Measurements from ENCODE around the gene PGAP1. TPM values are rescaled to one million over a fixed set of nuclear protein-coding genes. Genes with fewer than 3 reads are reported as not detected.

Gene PGAP1
- total RNA-seq, 2 experiments from 2014 or later = 40.8 to 44.9 TPM

- Mint-ChIP-seq H3K4me3 (no peak overlapping the region), H3K36me3 (peaks cover 3% of the 10 kb centered on the region), H3K27me3 (no peaks in the 10 kb centered on the region), H3K9me3 (no peaks in the 10 kb centered on the region), H3K4me1 (peaks cover 7% of the 10 kb centered on the region), H3K27ac (no peak overlapping the region)
- POLR2A ChIA-PET = interaction anchor here (1.3 kb wide), 1 partner anchor 9 kb away, joined by 6 read pairs; the partner anchor contains the start of gene PGAP1
- DNase-seq (no peak), ATAC-seq (ENCODE audit: low read depth) (no peak)
These were observed 8.9 kb upstream of the PGAP1 start for GRCh38 chr2:196935432-196935831.

GRCh38 chr2:196934672-196935071, 8.2 kb upstream of the PGAP1 start:
- Mint-ChIP-seq H3K9me3 (no peaks in the 10 kb centered on the region), H3K36me3 (peaks cover 3% of the 10 kb centered on the region), H3K27ac (no peak overlapping the region), H3K4me3 (no peak overlapping the region), H3K4me1 (peaks cover 7% of the 10 kb centered on the region), H3K27me3 (no peaks in the 10 kb centered on the region)
- POLR2A ChIA-PET = interaction anchor here (1.3 kb wide), 1 partner anchor 9 kb away, joined by 6 read pairs; the partner anchor contains the start of gene PGAP1
- ATAC-seq (ENCODE audit: low read depth) = no peak
- no peak for DNase-seq

GRCh38 chr2:196931555-196931954, 5.0 kb upstream of the PGAP1 start:
- Mint-ChIP-seq H3K4me1 (peaks cover 17% of the 10 kb centered on the region), H3K4me3 (no peak overlapping the region), H3K27ac (no peak overlapping the region), H3K36me3 (peaks cover 10% of the 10 kb centered on the region), H3K9me3 (peaks cover 2% of the 10 kb centered on the region), H3K27me3 (no peaks in the 10 kb centered on the region)
- DNase-seq (no peak), ATAC-seq (ENCODE audit: low read depth) (no peak)
- POLR2A ChIA-PET = interaction anchor here (1.3 kb wide), 2 partner anchors 16 to 132 kb away, joined by 3 to 8 read pairs; partner anchors contain the start of gene GTF3C3

GRCh38 chr2:196927376-196928225, 1.1 kb upstream of the PGAP1 start:
- POLR2A ChIA-PET = interaction anchor here (0.5 to 5.2 kb wide), 21 partner anchors 9 to 751 kb away, joined by 3 to 75 read pairs (median 4); partner anchors contain the start of genes ANKRD44, HSPD1 and SF3B1
- ATAC-seq (ENCODE audit: low read depth) (peak; percentile 30), DNase-seq (no peak)
- peak overlapping the region; percentile 97 for H3K4me3 Mint-ChIP-seq
- H3K27ac Mint-ChIP-seq = peak overlapping the region; percentile 94
- peaks cover 24% of the 10 kb centered on the region for H3K4me1 Mint-ChIP-seq
- H3K9me3 Mint-ChIP-seq = peaks cover 2% of the 10 kb centered on the region
- H3K27me3 Mint-ChIP-seq = no peaks in the 10 kb centered on the region
- peaks cover 15% of the 10 kb centered on the region for H3K36me3 Mint-ChIP-seq

- POLR2A ChIA-PET = interaction anchor here (1.1 to 5.2 kb wide), 6 partner anchors 9 to 527 kb away, joined by 3 to 75 read pairs (median 6); partner anchors contain the start of genes COQ10B and GTF3C3
- DNase-seq = no peak
- peaks cover 26% of the 10 kb centered on the region for H3K36me3 Mint-ChIP-seq
- peak overlapping the region; percentile 94 for H3K27ac Mint-ChIP-seq
- peaks cover 2% of the 10 kb centered on the region for H3K9me3 Mint-ChIP-seq
- H3K4me1 Mint-ChIP-seq = peaks cover 34% of the 10 kb centered on the region
- no peaks in the 10 kb centered on the region for H3K27me3 Mint-ChIP-seq
- peak overlapping the region; percentile 97 for H3K4me3 Mint-ChIP-seq
- ATAC-seq (ENCODE audit: low read depth) = peak; percentile 24
These were observed 542 bp downstream of the PGAP1 start for GRCh38 chr2:196925768-196926561.

- Mint-ChIP-seq H3K4me3 (peak overlapping the region; percentile 97), H3K9me3 (peaks cover 2% of the 10 kb centered on the region), H3K27ac (peak overlapping the region; percentile 94), H3K27me3 (no peaks in the 10 kb centered on the region), H3K36me3 (peaks cover 30% of the 10 kb centered on the region), H3K4me1 (peaks cover 38% of the 10 kb centered on the region)
- POLR2A ChIA-PET = interaction anchor here (0.6 to 5.2 kb wide), 6 partner anchors 10 to 653 kb away, joined by 4 to 75 read pairs (median 6); partner anchors contain the start of genes COQ10B and GTF3C3
- DNase-seq (no peak), ATAC-seq (ENCODE audit: low read depth) (no peak)
These were observed 1.3 kb downstream of the PGAP1 start for GRCh38 chr2:196925051-196925767.

- POLR2A ChIA-PET = interaction anchor here (0.8 to 5.2 kb wide), 2 partner anchors 9 to 529 kb away, joined by 4 to 75 read pairs; no protein-coding TSS in a partner anchor
- Mint-ChIP-seq H3K9me3 (peaks cover 2% of the 10 kb centered on the region), H3K27ac (no peak overlapping the region), H3K36me3 (peaks cover 33% of the 10 kb centered on the region), H3K4me1 (peaks cover 42% of the 10 kb centered on the region), H3K4me3 (peak overlapping the region; percentile 97), H3K27me3 (no peaks in the 10 kb centered on the region)
- ATAC-seq (ENCODE audit: low read depth) (no peak), DNase-seq (no peak)
These were observed 2.5 kb downstream of the PGAP1 start for GRCh38 chr2:196924051-196924450.

- POLR2A ChIA-PET = interaction anchor here (1.0 kb wide), 1 partner anchor 8 kb away, joined by 3 read pairs; no protein-coding TSS in a partner anchor
- H3K36me3 Mint-ChIP-seq = peaks cover 64% of the 10 kb centered on the region
- peak overlapping the region; percentile 56 for H3K27ac Mint-ChIP-seq
- peaks cover 5% of the 10 kb centered on the region for H3K9me3 Mint-ChIP-seq
- peak overlapping the region; percentile 49 for H3K4me3 Mint-ChIP-seq
- H3K27me3 Mint-ChIP-seq = no peaks in the 10 kb centered on the region
- peaks cover 56% of the 10 kb centered on the region for H3K4me1 Mint-ChIP-seq
- ATAC-seq (ENCODE audit: low read depth) (no peak), DNase-seq (no peak)
These were observed 7.6 kb downstream of the PGAP1 start for GRCh38 chr2:196918927-196919326.

GRCh38 chr2:196917802-196918201, 8.7 kb downstream of the PGAP1 start:
- POLR2A ChIA-PET = interaction anchor here (0.9 to 1.6 kb wide), 2 partner anchors 8 to 10 kb away, joined by 3 to 4 read pairs; partner anchors contain the start of gene PGAP1
- no peaks in the 10 kb centered on the region for H3K27me3 Mint-ChIP-seq
- DNase-seq (no peak), ATAC-seq (ENCODE audit: low read depth) (no peak)
- H3K27ac Mint-ChIP-seq = no peak overlapping the region
- H3K9me3 Mint-ChIP-seq = peaks cover 5% of the 10 kb centered on the region
- H3K4me3 Mint-ChIP-seq = no peak overlapping the region
- H3K4me1 Mint-ChIP-seq = peaks cover 54% of the 10 kb centered on the region
- H3K36me3 Mint-ChIP-seq = peaks cover 69% of the 10 kb centered on the region

- H3K4me3 Mint-ChIP-seq = peak overlapping the region; percentile 76
- no peaks in the 10 kb centered on the region for H3K27me3 Mint-ChIP-seq
- peak; percentile 76 for ATAC-seq (ENCODE audit: low read depth)
- POLR2A ChIA-PET = interaction anchor here (1.2 to 3.1 kb wide), 4 partner anchors 11 to 116 kb away, joined by 6 to 75 read pairs (median 8); partner anchors contain the start of genes GTF3C3 and PGAP1
- H3K9me3 Mint-ChIP-seq = peaks cover 5% of the 10 kb centered on the region
- no peak for DNase-seq
- H3K27ac Mint-ChIP-seq = peak overlapping the region; percentile 94
- H3K4me1 Mint-ChIP-seq = peaks cover 43% of the 10 kb centered on the region
- peaks cover 69% of the 10 kb centered on the region for H3K36me3 Mint-ChIP-seq
These were observed 10.9 kb downstream of the PGAP1 start for GRCh38 chr2:196915507-196916189.

- ATAC-seq (ENCODE audit: low read depth) = peak; percentile 98
- peak overlapping the region; percentile 94 for H3K27ac Mint-ChIP-seq
- POLR2A ChIA-PET = interaction anchor here (1.2 to 3.1 kb wide), 4 partner anchors 11 to 116 kb away, joined by 6 to 75 read pairs (median 8); partner anchors contain the start of genes GTF3C3 and PGAP1
- no peaks in the 10 kb centered on the region for H3K27me3 Mint-ChIP-seq
- H3K36me3 Mint-ChIP-seq = peaks cover 66% of the 10 kb centered on the region
- H3K4me1 Mint-ChIP-seq = peaks cover 40% of the 10 kb centered on the region
- peak overlapping the region; percentile 76 for H3K4me3 Mint-ChIP-seq
- peaks cover 5% of the 10 kb centered on the region for H3K9me3 Mint-ChIP-seq
- no peak for DNase-seq
These were observed 11.5 kb downstream of the PGAP1 start for GRCh38 chr2:196914867-196915460.
